SK-N-SH (cell line): Measurements from ENCODE around the gene THAP7. TPM values are rescaled to one million over a fixed set of nuclear protein-coding genes. Genes with fewer than 3 reads are reported as not detected.

Experiments used
- CTCF ChIA-PET: fragments of 300-600, 350-600 bp; formaldehyde crosslinking; extraction: SDS; loops from one replicate; lab custom pipeline; 2021; lab: Yijun Ruan, JAX
- POLR2A ChIA-PET: fragments of 350-600 bp; sonication (Branson Sonifier 250); formaldehyde crosslinking; extraction: SDS; loops from one replicate; lab custom pipeline; 2020; ENCODE audit warnings: antibody characterized with exemption, inconsistent platforms; lab: Yijun Ruan, JAX
- DNase-seq: peaks from one replicate; pipeline ENCODE4 v3.0.0; 2012
- H2AFZ ChIP-seq: fragments of 200-600 bp; sonication (generic); 2 replicates; pipeline ENCODE4 v1.8.1; 2016; ENCODE audit warnings: antibody characterized with exemption, mild to moderate bottlenecking, low read depth
- H3F3A ChIP-seq: fragments of 200-600 bp; sonication (generic); replicated peaks from 2 replicates; pipeline ENCODE3; 2016; ENCODE audit warnings: antibody characterized with exemption, mild to moderate bottlenecking; ENCODE audit not compliant: insufficient read depth
- H3K27ac ChIP-seq, 2 experiments: fragments of 200-500 bp in 1 of 2; fragments of 200-600 bp in 1 of 2; sonication (Bioruptor generic) in 1 of 2; sonication (generic), shearing (Covaris generic) in 1 of 2; 2 replicates each; pipeline versions ENCODE4 v1.5.1 to v1.6.1; 2014 to 2016; ENCODE audit warnings: low read depth in 2 of 2, inconsistent platforms in 1 of 2, low read length in 1 of 2, mild to moderate bottlenecking in 1 of 2, mixed read lengths in 1 of 2
- H3K27me3 ChIP-seq: fragments of 200-600 bp; sonication (generic), shearing (Covaris generic); 2 replicates; pipeline ENCODE4 v1.6.1; 2016; ENCODE audit warnings: mixed run types; ENCODE audit not compliant: insufficient read depth
- H3K36me3 ChIP-seq, 2 experiments: fragments of 200-500 bp in 1 of 2; fragments of 200-600 bp in 1 of 2; sonication (Bioruptor generic) in 1 of 2; sonication (generic) in 1 of 2; replicated peaks in 1 of 2; 2 replicates each; pipeline versions ENCODE3 to v1.5.1; 2014 to 2016; ENCODE audit warnings: low read length in 1 of 2, mild to moderate bottlenecking in 1 of 2; ENCODE audit not compliant: insufficient read depth in 2 of 2, control insufficient read depth in 1 of 2
- H3K4me1 ChIP-seq, 2 experiments: fragments of 200-500 bp in 1 of 2; fragments of 200-600 bp in 1 of 2; sonication (Bioruptor generic) in 1 of 2; sonication (generic), shearing (Covaris generic) in 1 of 2; 2 replicates each; pipeline versions ENCODE4 v1.5.1 to v1.6.1; 2014 to 2016; ENCODE audit warnings: low read depth in 1 of 2, low read length in 1 of 2, mixed run types in 1 of 2; ENCODE audit not compliant: insufficient read depth in 2 of 2, control insufficient read depth in 1 of 2
- H3K4me2 ChIP-seq: fragments of 200-600 bp; sonication (generic), shearing (Covaris generic); 2 replicates; pipeline ENCODE4 v1.6.1; 2017; ENCODE audit warnings: mixed run types
- H3K4me3 ChIP-seq, 2 experiments: fragments of 200-500 bp in 1 of 2; fragments of 200-600 bp in 1 of 2; sonication (Bioruptor generic) in 1 of 2; sonication (generic), shearing (Covaris generic) in 1 of 2; 2 replicates each; pipeline versions ENCODE4 v1.5.1 to v1.8.1; 2014 to 2016; ENCODE audit warnings: low read depth in 2 of 2, inconsistent platforms in 1 of 2, low read length in 1 of 2, mild to moderate bottlenecking in 1 of 2, mixed read lengths in 1 of 2, moderate library complexity in 1 of 2
- H3K79me2 ChIP-seq: fragments of 200-600 bp; sonication (generic); 2 replicates; pipeline ENCODE4 v1.8.1; 2017; ENCODE audit warnings: mild to moderate bottlenecking; ENCODE audit not compliant: insufficient read depth
- H3K9ac ChIP-seq: fragments of 200-600 bp; sonication (generic); 2 replicates; pipeline ENCODE4 v1.6.1; 2017; ENCODE audit warnings: mixed run types
- H3K9me2 ChIP-seq: fragments of 200-600 bp; sonication (generic); 2 replicates; pipeline ENCODE4 v1.6.1; 2017; ENCODE audit warnings: mixed run types
- H3K9me3 ChIP-seq: fragments of 200-600 bp; sonication (generic); 2 replicates; pipeline ENCODE4 v1.6.1; 2017; ENCODE audit warnings: mixed run types, mild to moderate bottlenecking, moderate library complexity
- H4K20me1 ChIP-seq: fragments of 200-600 bp; sonication (generic); 2 replicates; pipeline ENCODE4 v1.6.1; 2017; ENCODE audit warnings: mild to moderate bottlenecking, mixed run types; ENCODE audit not compliant: insufficient read depth
- ELF1 ChIP-seq: IDR thresholded peaks from 2 replicates; pipeline ENCODE4 v1.4.0; 2012
- EP300 ChIP-seq, 2 experiments: IDR thresholded peaks; 2 replicates each; pipeline versions ENCODE4 v1.4.0 to v1.6.1; 2012; ENCODE audit warnings: borderline replicate concordance in 1 of 2, low read depth in 1 of 2, low read length in 1 of 2
- EZH2phosphoT487 ChIP-seq: fragments of 200-600 bp; sonication (generic); IDR thresholded peaks from 2 replicates; pipeline ENCODE4 v1.6.1; 2017; ENCODE audit warnings: low read depth, mixed run types, mild to moderate bottlenecking, antibody characterized with exemption, moderate library complexity, borderline replicate concordance
- FOXJ3 ChIP-seq: sonication (generic); formaldehyde crosslinking; IDR thresholded peaks from 2 replicates; pipeline ENCODE4 v1.5.1; 2020; ENCODE audit warnings: mild to moderate bottlenecking, missing genetic modification reagents
- GATA2 ChIP-seq: sonication (generic); formaldehyde crosslinking; IDR thresholded peaks from 2 replicates; pipeline ENCODE4 v1.5.0; 2020; ENCODE audit warnings: mild to moderate bottlenecking, missing genetic modification reagents
- MEF2A ChIP-seq: IDR thresholded peaks from 2 replicates; pipeline ENCODE4 v1.4.0; 2012; ENCODE audit warnings: low read depth, borderline replicate concordance
- NFIC ChIP-seq: IDR thresholded peaks from 2 replicates; pipeline ENCODE4 v1.4.0; 2012; ENCODE audit warnings: borderline replicate concordance
- NRF1 ChIP-seq: IDR thresholded peaks from 2 replicates; pipeline ENCODE4 v1.6.1; 2012; ENCODE audit warnings: low read depth, mild to moderate bottlenecking, low read length
- RFX5 ChIP-seq: IDR thresholded peaks from 2 replicates; pipeline ENCODE4 v1.6.1; 2012; ENCODE audit warnings: mild to moderate bottlenecking, improper control_type of control experiment, low read length
- RXRA ChIP-seq: IDR thresholded peaks from 2 replicates; pipeline ENCODE4 v1.4.0; 2012; ENCODE audit warnings: low read depth, mild to moderate bottlenecking, borderline replicate concordance
- SIN3A ChIP-seq: IDR thresholded peaks from 2 replicates; pipeline ENCODE4 v1.6.1; 2012; ENCODE audit warnings: low read depth, mild to moderate bottlenecking, low read length, moderate library complexity, borderline replicate concordance
- SMC3 ChIP-seq: IDR thresholded peaks from 2 replicates; pipeline ENCODE4 v1.6.1; 2012; ENCODE audit warnings: low read depth, low read length, improper control_type of control experiment
- TCF12 ChIP-seq: IDR thresholded peaks from 2 replicates; pipeline ENCODE4 v1.4.0; 2012
- YY1 ChIP-seq: IDR thresholded peaks from 2 replicates; pipeline ENCODE4 v1.4.0; 2012; ENCODE audit warnings: low read depth, mild to moderate bottlenecking
- WGBS: methylation state at CpG from one replicate; pipeline ENCODE4 v1.1.6; 2017; ENCODE audit warnings: low lambda C conversion rate; 5-methylcytosine and 5-hydroxymethylcytosine counted together
- polyA plus RNA-seq, 3 experiments: library from polyadenylated mRNA; depleted of rRNA; stranded (reverse); fragments of >200 nt; gene quantifications; 2 replicates each; pipeline ENCODE4 v1.2.3, GENCODE V29; 2012
- TF ChIP-seq, protein P1 (sequence below): fragments of 150-350 bp; IDR thresholded peaks from 2 replicates; pipeline ENCODE4 v1.6.1; 2017; ENCODE audit warnings: antibody characterized with exemption, low read length, low read depth, borderline replicate concordance
- TF ChIP-seq, protein P2 (sequence below): IDR thresholded peaks from 2 replicates; pipeline ENCODE4 v1.4.0; 2012; ENCODE audit warnings: low read depth
- TF ChIP-seq, protein P3 (sequence below): IDR thresholded peaks from 2 replicates; pipeline ENCODE4; 2012

The THAP7 gene
- polyA plus RNA-seq, 1 of the 3 experiments (the other 2 are of a cell fraction), result 32.0 TPM

DNA sequence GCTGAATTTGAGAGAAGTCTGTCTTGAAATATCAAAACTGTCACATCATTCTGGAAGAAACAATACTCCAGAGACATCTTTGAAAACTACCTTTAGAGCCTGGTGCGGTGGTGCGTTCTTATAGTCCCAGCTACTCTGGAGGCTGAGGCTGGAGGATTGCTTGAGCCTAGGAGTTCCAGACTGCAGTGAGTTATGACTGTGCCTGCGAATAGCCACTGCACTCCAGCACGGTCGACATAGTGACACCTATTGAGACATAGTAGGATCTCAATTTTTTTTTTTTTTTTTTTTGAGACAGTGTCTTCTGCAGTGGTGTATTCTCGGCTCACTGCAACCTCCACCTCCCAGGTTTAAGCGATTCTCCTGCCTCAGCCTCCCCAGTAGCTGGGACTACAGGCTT is 46.4 kb downstream of the THAP7 start:
- H3K9me3 ChIP-seq, result no peaks in the 10 kb centered on the region
- peaks cover 22% of the 10 kb centered on the region for H3K79me2 ChIP-seq
- ChIA-PET POLR2A (interaction anchor here (0.6 to 0.8 kb wide), 2 partner anchors 9 to 27 kb away, joined by 4 to 10 read pairs; partner anchors contain the start of gene LZTR1), CTCF (interaction anchor here (2.3 to 2.9 kb wide), 2 partner anchors 12 to 70 kb away, joined by 6 to 11 read pairs; partner anchors contain the start of gene AIFM3)
- no peak overlapping the region for H3K4me3 ChIP-seq
- no peak overlapping the region for H3K4me2 ChIP-seq
- H3F3A ChIP-seq, result peaks cover 4% of the 10 kb centered on the region
- H3K4me1 ChIP-seq, result no peaks in the 10 kb centered on the region
- H3K9me2 ChIP-seq, result no peaks in the 10 kb centered on the region
- peaks cover 23% of the 10 kb centered on the region for H4K20me1 ChIP-seq
- H3K27ac ChIP-seq, result no peak overlapping the region
- H3K36me3 ChIP-seq, result peaks cover 21 to 34% of the 10 kb centered on the region in 2 experiments
- DNase-seq, result no peak
- 77% methylated on average over 7 of the region's 7 CpGs for WGBS
- TF ChIP-seq TCF12, result no peak
- TF ChIP-seq, protein P1, sequence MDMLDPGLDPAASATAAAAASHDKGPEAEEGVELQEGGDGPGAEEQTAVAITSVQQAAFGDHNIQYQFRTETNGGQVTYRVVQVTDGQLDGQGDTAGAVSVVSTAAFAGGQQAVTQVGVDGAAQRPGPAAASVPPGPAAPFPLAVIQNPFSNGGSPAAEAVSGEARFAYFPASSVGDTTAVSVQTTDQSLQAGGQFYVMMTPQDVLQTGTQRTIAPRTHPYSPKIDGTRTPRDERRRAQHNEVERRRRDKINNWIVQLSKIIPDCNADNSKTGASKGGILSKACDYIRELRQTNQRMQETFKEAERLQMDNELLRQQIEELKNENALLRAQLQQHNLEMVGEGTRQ, result no peak
- TF ChIP-seq RXRA, result no peak
- TF ChIP-seq, protein P2, sequence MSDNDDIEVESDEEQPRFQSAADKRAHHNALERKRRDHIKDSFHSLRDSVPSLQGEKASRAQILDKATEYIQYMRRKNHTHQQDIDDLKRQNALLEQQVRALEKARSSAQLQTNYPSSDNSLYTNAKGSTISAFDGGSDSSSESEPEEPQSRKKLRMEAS, result no peak
- TF ChIP-seq YY1, result no peak
- TF ChIP-seq EP300 (IDR thresholded peaks at IDR 0.05; ENCODE audit: borderline replicate concordance in 1 of 2, low read depth in 1 of 2, low read length in 1 of 2), result no peak
- no peak for TF ChIP-seq GATA2 (CRISPR knock-in tag)
- no peak for TF ChIP-seq NRF1
- TF ChIP-seq, protein P3, sequence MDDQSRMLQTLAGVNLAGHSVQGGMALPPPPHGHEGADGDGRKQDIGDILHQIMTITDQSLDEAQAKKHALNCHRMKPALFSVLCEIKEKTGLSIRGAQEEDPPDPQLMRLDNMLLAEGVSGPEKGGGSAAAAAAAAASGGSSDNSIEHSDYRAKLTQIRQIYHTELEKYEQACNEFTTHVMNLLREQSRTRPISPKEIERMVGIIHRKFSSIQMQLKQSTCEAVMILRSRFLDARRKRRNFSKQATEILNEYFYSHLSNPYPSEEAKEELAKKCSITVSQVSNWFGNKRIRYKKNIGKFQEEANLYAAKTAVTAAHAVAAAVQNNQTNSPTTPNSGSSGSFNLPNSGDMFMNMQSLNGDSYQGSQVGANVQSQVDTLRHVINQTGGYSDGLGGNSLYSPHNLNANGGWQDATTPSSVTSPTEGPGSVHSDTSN, result no peak
- TF ChIP-seq NFIC, result no peak
- no peak for TF ChIP-seq ELF1
- no peak for TF ChIP-seq SMC3
- TF ChIP-seq SIN3A, result no peak
- TF ChIP-seq FOXJ3, result no peak
- no peak for TF ChIP-seq MEF2A
- no peak for TF ChIP-seq RFX5
- no peak for TF ChIP-seq EZH2phosphoT487
- no peak overlapping the region for H3K9ac ChIP-seq
- no peaks in the 10 kb centered on the region for H3K27me3 ChIP-seq
- no peak overlapping the region for H2AFZ ChIP-seq
